NCI-H2227 treated with DMSO at 0.1 percent for 48 hours (cell line): ENCODE results near the gene PRPSAP1.
A peak's percentile ranks its signal among the peaks of the same experiment; 100 is the strongest.
"Not testable (repeated sequence)": the region's sequence is repeated elsewhere in the genome, so short reads cannot be mapped to it uniquely, and the experiment has no call there.

Experiments
- DNase-seq: peaks from one replicate; lab custom pipeline; 2025; lab: John Stamatoyannopoulos, UW

PRPSAP1 gene

GRCh38 chr17:76359375-76359774 is 5.7 kb upstream of the PRPSAP1 start:
- no peak for DNase-seq

DNA sequence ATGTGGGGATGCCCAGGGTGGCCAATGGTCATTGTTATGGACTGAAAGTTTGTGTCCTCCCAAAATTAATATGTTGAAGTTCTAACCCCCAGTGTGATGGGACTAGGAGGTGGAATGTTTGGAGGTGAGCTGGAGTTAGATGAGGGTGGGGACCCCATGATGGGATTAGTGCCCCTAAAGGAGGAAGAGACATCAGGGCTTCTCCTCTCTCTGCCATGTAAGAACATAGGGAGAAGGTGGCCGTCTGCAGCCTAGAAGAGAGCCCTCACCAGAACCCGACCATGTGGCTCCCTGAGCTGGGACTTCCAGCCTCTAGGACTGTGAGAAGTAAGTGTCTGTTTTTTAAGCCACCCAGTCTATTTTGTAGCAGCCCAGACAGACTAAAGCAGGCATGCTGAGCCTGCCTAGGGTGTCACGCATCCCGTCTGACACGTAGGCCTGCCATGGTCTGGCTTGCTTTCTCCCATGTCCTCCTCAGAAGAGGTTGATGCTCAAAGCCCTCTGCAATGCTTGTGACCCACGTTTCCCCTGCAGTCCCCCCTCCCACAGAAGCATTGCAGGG is 4.0 kb upstream of the PRPSAP1 start:
- DNase-seq, result no peak

DNA sequence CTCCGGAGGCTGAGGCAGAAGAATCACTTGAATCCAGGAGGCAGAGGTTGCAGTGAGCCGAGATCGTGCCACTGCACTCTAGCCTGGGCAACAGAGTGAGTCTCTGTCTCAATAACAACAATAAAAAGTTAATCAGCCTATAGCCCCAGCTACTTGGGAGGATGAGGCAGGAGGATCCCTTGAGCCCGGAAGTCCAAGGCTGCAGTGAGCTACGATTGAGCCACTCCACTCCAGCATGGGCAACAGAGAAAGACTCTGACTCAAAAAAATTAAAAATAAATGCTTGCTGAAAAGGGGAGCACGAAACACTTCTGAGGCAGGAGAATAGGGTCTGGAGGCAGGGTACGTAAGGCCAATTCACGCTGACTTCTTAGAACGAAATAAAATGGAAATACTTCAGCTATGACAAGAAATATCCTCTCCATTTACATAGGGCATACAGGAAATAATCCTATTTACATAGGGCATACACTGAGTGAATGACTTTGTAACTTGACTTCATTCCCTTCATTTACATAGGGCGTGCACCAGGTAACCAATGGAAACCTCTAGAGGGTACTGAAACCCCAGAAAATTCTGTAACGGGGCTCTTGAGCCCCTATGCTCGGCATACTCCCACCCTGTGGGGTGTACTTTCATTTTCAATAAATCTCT is 3.2 kb upstream of the PRPSAP1 start:
- no peak for DNase-seq

DNA sequence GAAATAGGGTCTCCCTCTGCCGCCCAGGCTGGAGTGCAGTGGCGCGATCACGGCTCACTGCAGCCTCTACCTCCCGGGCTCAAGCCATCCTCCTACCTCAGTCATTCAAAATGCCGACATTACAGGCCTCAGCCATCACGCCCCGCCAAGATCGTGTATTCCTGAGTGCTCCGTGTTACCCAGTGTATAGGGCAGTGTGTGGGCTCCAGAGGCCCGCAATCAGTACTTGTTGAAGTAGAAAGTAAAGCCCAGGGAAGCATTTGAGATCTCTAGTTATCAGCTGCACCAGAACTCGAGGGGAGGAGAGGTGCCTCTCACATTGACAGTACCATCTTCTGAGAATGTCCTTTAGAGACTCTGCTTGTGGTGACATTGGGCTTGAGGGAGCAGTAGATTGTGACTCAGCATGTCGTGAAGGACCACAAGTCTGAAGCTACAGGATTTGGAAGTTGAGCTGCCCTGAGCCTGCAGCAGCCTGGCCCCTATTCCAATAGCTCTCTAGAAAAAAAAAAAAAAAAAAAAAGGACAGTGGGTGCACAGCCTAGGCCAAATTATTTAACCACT is 1.1 kb upstream of the PRPSAP1 start:
- DNase-seq, result no peak

GRCh38 chr17:76354317-76354729 is 607 bp upstream of the PRPSAP1 start:
- no peak for DNase-seq

- DNase-seq, result no peak
Measured at GRCh38 chr17:76353004-76353598, 615 bp downstream of the PRPSAP1 start.

DNA sequence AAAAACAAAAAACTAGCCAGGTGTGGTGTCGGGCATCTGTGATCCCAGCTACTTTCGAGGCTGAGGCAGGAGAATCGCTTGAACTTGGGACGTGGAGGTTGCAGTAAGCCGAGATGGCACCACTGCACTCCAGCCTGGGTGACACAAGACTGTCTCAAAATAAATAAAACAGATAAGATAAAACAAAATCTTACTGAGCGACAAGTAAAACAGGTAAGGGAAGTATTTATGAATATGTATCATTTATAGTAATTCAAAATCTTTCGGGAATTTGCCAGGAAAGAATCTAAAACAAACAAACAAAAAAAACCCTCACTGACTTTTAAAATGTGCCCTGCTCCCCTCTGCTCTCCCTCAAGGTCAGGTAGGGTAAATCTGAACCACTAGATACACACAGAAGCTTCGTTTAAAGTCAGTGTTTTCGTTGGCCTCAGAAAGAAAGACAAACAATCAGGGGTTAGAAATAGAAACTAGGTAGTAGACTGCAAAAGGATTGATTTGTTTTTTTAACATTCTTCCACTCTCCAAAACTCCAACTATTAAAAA is 2.1 kb downstream of the PRPSAP1 start:
- DNase-seq, result no peak

DNA sequence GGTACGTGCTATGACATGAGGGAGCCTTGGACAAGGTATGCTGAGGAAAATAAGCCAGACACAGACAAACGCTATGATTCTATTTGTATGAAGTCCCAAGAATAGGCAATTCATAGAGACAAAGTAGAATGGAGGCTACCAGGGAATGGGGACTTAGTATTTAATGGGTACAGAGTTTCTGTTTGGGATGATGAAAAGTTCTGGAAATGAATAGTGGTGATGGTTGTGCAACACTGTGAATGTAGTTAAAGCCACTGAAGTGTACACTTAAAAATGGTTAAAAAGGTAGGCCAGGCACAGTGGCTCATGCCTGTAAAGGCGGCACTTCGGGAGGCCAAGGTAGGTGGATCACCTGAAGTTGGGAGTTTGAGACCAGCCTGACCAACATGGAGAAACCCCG is 3.3 kb downstream of the PRPSAP1 start:
- no peak for DNase-seq

GRCh38 chr17:76346936-76347335 is 6.8 kb downstream of the PRPSAP1 start:
- not testable (repeated sequence) for DNase-seq

GRCh38 chr17:76345377-76345974 is 8.2 kb downstream of the PRPSAP1 start:
- DNase-seq, result no peak

GRCh38 chr17:76343106-76343505 is 10.6 kb downstream of the PRPSAP1 start:
- no peak for DNase-seq

DNA sequence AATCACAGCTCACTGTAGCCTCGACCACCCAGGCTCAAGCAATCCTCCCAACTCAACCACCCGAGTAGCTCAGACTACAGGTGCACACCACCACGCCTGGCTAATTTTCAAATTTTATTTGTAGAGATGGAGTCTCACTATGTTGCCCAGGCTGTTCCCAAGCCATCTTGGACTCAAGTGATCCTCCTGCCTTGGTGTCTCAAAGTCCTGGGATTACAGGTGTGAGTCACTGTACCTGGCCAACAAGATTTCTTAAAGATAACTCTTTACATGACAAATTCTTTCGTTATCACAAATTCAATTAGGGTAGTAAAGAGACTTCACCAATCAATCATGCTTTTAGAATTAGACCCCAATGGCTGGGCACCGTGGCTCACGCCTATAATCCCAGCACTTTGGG is 12.4 kb downstream of the PRPSAP1 start:
- DNase-seq, result no peak

DNA sequence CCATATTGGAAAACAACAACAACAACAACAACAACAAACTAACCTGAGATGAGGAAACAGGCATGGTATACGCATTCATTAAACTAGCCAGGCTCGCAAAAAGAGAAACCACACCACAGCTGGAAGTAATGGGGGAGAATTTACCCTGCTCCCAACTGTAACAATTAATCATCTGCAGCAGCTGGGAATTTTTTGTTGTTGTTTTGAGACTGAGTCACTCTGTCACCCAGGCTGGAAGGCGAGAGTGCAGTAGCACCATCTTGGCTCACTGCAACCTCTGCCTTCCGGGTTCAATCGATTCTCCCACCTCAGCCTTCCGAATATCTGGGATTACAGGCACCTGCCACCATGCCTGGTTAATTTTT is 16.3 kb downstream of the PRPSAP1 start:
- no peak for DNase-seq

DNA sequence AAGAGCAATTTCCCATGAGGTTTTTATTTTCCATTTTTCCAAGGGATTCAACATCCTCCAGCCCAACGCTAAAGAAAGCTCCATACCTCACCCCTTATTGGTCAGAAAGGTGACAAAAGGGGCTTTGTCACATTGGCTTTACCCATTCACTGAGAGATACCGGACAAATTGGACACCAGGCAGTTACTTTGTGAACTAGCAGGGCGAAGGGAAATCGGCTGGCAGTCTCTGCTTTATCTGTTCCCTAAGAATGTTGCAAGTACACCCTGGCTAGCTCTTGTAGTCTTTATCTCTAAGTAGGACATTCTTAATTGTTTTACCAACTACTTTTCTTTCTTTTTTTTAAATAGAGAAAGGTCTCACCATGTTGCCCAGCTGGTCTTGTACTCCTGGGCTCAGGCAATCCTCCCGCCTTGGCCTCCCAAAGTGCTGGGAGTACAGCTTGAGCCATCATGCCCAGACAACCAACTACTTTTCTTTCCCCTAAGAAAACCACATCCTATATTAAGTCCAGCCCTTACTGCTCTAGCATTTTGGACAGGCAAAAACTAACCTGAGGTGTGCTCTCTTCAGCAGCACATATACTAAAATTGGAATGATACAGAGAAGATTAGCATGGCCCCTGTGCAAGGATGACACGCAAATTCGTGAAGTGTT is 16.8 kb downstream of the PRPSAP1 start:
- no peak for DNase-seq

- DNase-seq, result no peak
Measured at GRCh38 chr17:76335716-76336381, 17.9 kb downstream of the PRPSAP1 start.

DNA sequence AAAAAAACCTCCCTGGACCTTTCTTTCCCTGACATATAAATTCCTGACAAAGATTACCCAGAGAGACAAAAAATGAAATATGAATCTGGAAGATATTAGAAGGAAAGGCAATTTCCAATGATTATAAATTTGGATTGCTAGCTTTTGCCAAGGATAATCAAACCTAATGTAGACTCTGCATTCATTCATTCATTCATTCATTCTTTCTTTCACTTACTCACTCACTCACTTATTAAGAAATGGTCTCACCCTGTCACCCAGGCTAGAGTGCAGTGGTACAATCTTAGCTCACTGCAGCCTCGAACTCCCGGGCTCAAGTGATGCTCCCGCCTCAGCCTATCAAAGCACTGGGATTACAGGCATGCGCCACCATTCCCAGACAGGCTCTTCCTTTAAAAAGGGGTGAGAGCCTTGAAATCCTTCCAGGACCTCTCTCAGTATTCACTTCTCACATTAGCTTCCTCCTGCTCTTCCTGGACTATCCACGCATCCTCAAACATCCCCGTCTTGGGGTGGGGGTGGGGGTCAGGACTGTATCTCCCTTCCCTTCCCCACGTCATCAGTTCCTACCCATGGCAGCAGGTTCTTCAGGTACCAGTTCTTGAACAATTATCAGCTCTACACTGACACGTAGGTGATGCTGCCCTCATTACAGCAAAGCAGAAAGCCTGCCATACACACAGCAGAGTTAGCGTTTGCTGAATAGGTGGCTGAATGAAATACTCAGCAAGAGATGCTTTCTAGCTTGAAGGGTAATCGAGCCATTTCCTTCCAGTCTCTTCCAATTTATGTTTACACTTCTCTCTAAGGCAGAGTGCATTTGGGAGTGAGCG is 19.8 kb downstream of the PRPSAP1 start:
- peak; percentile 17 for DNase-seq

DNA sequence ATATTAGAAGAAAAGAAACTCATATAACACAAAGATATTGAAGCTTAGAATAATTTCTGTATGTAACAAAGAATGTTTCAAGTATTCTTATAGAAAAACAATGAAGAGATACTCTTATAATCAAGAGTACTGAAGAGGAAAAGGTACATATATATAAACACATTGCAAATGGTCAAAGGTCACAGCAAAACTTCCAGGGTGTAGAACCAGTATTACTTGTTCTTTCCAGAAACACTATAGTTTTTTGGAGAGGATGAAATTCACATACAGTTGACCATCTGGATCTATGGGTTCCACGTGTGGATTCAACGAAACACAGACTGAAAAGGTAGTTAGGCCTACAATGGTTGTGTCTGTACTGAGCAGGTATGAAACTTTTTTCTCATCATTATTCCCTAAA is 22.6 kb downstream of the PRPSAP1 start:
- DNase-seq, result no peak

- DNase-seq, result no peak
Measured at GRCh38 chr17:76329664-76330063, 24.1 kb downstream of the PRPSAP1 start.

- DNase-seq, result no peak
Measured at GRCh38 chr17:76327696-76328095, 26.0 kb downstream of the PRPSAP1 start.

- DNase-seq, result no peak
Measured at GRCh38 chr17:76326306-76326705, 27.4 kb downstream of the PRPSAP1 start.

DNA sequence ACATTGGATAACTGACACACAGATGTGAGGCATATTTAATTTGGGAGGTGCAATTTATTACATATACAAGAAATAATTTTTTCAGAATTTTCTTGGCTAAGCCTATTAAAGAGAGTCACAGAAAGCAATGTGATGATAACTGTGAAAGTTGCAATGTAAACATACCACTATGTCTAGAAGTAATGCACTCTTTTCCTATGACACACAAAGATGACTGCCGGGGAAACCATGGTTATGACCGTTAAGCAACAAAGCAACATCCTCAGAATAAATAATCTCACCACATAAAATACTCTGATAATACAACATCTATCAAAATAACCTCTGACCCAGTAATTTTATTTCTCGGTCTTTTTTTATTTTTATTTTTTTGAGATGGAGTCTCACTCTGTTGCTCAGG is 35.1 kb downstream of the PRPSAP1 start:
- no peak for DNase-seq
